LNCaP clone FGC (cell line): ENCODE data around the gene WDR45B.
"Not testable (repeated sequence)": the region's sequence is repeated elsewhere in the genome, so short reads cannot be mapped to it uniquely, and the experiment has no call there.

Experiments
- DNase-seq: peaks from one replicate; pipeline ENCODE4 v3.0.0-alpha.2; 2011; ENCODE audit warnings: low read depth
- H3K4me3 ChIP-seq: 2 replicates; pipeline ENCODE4 v1.5.1; 2011; ENCODE audit warnings: mild to moderate bottlenecking, low read depth, low read length, control low read depth
- CTCF ChIP-seq: IDR thresholded peaks from 2 replicates; pipeline ENCODE4 v1.5.1; 2012; ENCODE audit warnings: mild to moderate bottlenecking; ENCODE audit not compliant: control insufficient read depth, insufficient read depth; ENCODE audit errors: extremely low read depth

Gene WDR45B

GRCh38 chr17:82656266-82656665, 8.0 kb upstream of the WDR45B start:
- no peak for DNase-seq
- TF ChIP-seq CTCF = no peak
- H3K4me3 ChIP-seq = no peak overlapping the region

- H3K4me3 ChIP-seq = no peak overlapping the region
- TF ChIP-seq CTCF = no peak
- DNase-seq = no peak
Observed at GRCh38 chr17:82655523-82655922, 7.3 kb upstream of the WDR45B start.

GRCh38 chr17:82655038-82655479, 6.8 kb upstream of the WDR45B start:
- no peak overlapping the region for H3K4me3 ChIP-seq
- TF ChIP-seq CTCF = no peak
- peak; percentile 74 for DNase-seq

GRCh38 chr17:82654611-82655010, 6.4 kb upstream of the WDR45B start:
- DNase-seq, H3K4me3 ChIP-seq: not testable (repeated sequence)

- no peak for TF ChIP-seq CTCF
- no peak overlapping the region for H3K4me3 ChIP-seq
- no peak for DNase-seq
Observed at GRCh38 chr17:82653651-82654528, 5.6 kb upstream of the WDR45B start.

GRCh38 chr17:82650723-82651122, 2.5 kb upstream of the WDR45B start:
- no peak for DNase-seq
- TF ChIP-seq CTCF = no peak
- no peak overlapping the region for H3K4me3 ChIP-seq

GRCh38 chr17:82649501-82650261, 1.4 kb upstream of the WDR45B start:
- peak overlapping the region; percentile 57 for H3K4me3 ChIP-seq
- TF ChIP-seq CTCF = no peak
- no peak for DNase-seq
